IMR-90 (cell line): ENCODE data around the gene TRPM3.

ENCODE experiments used
- BHLHE40 ChIP-seq: fragments of 150-350 bp; IDR thresholded peaks from 2 replicates; pipeline ENCODE4 v1.6.1; 2016; ENCODE audit warnings: mild to moderate bottlenecking, low read depth, low read length
- CEBPB ChIP-seq: IDR thresholded peaks from 2 replicates; pipeline ENCODE4 v1.6.1; 2012; ENCODE audit warnings: low read depth, low read length, improper control_type of control experiment
- CHD1 ChIP-seq: IDR thresholded peaks from 2 replicates; pipeline ENCODE4 v1.6.1; 2012; ENCODE audit warnings: low read depth, low read length, improper control_type of control experiment
- MAFK ChIP-seq: IDR thresholded peaks from 2 replicates; pipeline ENCODE4 v1.6.1; 2012; ENCODE audit warnings: low read depth, low read length, improper control_type of control experiment
- MAZ ChIP-seq: IDR thresholded peaks from 2 replicates; pipeline ENCODE4 v1.6.1; 2012; ENCODE audit warnings: low read depth, mild to moderate bottlenecking, low read length, improper control_type of control experiment, moderate library complexity, borderline replicate concordance
- MXI1 ChIP-seq: IDR thresholded peaks from 2 replicates; pipeline ENCODE4 v1.6.1; 2012; ENCODE audit warnings: low read depth, mild to moderate bottlenecking, low read length, moderate library complexity, borderline replicate concordance
- POLR2A ChIP-seq: IDR thresholded peaks from 2 replicates; pipeline ENCODE4 v1.6.1; 2012; ENCODE audit warnings: mild to moderate bottlenecking, low read depth, low read length
- RAD21 ChIP-seq: IDR thresholded peaks from 2 replicates; pipeline ENCODE4 v1.6.1; 2012; ENCODE audit warnings: low read length, improper control_type of control experiment
- RCOR1 ChIP-seq: IDR thresholded peaks from 2 replicates; pipeline ENCODE4 v1.6.1; 2012; ENCODE audit warnings: mild to moderate bottlenecking, low read length, improper control_type of control experiment; ENCODE audit not compliant: insufficient replicate concordance
- SMC3 ChIP-seq: fragments of 150-350 bp; IDR thresholded peaks from 2 replicates; pipeline ENCODE4 v1.6.1; 2016; ENCODE audit warnings: low read depth, mild to moderate bottlenecking, antibody characterized with exemption, low read length, moderate library complexity
- TF ChIP-seq, protein P1 (sequence below): conservative IDR thresholded peaks from 2 replicates; pipeline ENCODE4 v1.5.1; 2012; ENCODE audit warnings: mild to moderate bottlenecking, low read depth, low read length, improper control_type of control experiment
- TF ChIP-seq, protein P2 (sequence below): fragments of 150-350 bp; IDR thresholded peaks from 2 replicates; pipeline ENCODE4 v1.6.1; 2017; ENCODE audit warnings: mild to moderate bottlenecking, antibody characterized with exemption, low read length, low read depth
- TF ChIP-seq, protein P3 (sequence below): fragments of 150-350 bp; IDR thresholded peaks from 2 replicates; pipeline ENCODE4 v1.6.1; 2016; ENCODE audit warnings: low read depth, mild to moderate bottlenecking, low read length, moderate library complexity, borderline replicate concordance

DNA sequence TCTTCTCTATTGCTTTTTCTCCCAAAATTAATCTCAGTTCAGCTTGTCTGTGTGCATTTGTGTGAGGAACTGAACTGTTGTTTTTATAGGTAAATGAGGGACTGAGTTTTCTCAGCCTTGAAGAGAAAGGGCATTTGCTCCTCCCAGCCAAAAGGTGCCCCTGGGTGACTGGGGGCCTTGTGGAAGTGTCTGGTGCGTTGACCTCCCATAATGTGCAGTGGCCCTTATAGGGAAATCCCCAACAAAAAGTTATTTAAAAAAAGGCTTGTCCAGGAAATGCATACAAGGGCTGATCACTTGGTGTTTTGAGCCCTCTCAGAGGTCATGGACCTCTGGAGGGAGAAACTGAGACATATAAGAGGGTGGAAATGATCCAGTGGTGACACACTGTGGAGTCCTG, 467.3 kb downstream of the TRPM3 start:
- TF ChIP-seq, protein P1, sequence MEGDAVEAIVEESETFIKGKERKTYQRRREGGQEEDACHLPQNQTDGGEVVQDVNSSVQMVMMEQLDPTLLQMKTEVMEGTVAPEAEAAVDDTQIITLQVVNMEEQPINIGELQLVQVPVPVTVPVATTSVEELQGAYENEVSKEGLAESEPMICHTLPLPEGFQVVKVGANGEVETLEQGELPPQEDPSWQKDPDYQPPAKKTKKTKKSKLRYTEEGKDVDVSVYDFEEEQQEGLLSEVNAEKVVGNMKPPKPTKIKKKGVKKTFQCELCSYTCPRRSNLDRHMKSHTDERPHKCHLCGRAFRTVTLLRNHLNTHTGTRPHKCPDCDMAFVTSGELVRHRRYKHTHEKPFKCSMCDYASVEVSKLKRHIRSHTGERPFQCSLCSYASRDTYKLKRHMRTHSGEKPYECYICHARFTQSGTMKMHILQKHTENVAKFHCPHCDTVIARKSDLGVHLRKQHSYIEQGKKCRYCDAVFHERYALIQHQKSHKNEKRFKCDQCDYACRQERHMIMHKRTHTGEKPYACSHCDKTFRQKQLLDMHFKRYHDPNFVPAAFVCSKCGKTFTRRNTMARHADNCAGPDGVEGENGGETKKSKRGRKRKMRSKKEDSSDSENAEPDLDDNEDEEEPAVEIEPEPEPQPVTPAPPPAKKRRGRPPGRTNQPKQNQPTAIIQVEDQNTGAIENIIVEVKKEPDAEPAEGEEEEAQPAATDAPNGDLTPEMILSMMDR = no peak
- TF ChIP-seq RAD21 = no peak
- no peak for TF ChIP-seq POLR2A
- no peak for TF ChIP-seq MXI1
- TF ChIP-seq MAFK = no peak
- no peak for TF ChIP-seq CHD1
- TF ChIP-seq, protein P2, sequence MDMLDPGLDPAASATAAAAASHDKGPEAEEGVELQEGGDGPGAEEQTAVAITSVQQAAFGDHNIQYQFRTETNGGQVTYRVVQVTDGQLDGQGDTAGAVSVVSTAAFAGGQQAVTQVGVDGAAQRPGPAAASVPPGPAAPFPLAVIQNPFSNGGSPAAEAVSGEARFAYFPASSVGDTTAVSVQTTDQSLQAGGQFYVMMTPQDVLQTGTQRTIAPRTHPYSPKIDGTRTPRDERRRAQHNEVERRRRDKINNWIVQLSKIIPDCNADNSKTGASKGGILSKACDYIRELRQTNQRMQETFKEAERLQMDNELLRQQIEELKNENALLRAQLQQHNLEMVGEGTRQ = no peak
- no peak for TF ChIP-seq SMC3
- no peak for TF ChIP-seq MAZ
- no peak for TF ChIP-seq BHLHE40
- no peak for TF ChIP-seq CEBPB
- TF ChIP-seq, protein P3, sequence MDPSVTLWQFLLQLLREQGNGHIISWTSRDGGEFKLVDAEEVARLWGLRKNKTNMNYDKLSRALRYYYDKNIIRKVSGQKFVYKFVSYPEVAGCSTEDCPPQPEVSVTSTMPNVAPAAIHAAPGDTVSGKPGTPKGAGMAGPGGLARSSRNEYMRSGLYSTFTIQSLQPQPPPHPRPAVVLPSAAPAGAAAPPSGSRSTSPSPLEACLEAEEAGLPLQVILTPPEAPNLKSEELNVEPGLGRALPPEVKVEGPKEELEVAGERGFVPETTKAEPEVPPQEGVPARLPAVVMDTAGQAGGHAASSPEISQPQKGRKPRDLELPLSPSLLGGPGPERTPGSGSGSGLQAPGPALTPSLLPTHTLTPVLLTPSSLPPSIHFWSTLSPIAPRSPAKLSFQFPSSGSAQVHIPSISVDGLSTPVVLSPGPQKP = no peak
- no peak for TF ChIP-seq RCOR1
